HepG2 (cell line): ENCODE data around the gene SNRNP48. TPM values are rescaled to one million over a fixed set of nuclear protein-coding genes. Genes with fewer than 3 reads are reported as not detected.

Source experiments
- GZF1 ChIP-seq: sonication (generic); formaldehyde crosslinking; IDR thresholded peaks from 2 replicates; pipeline ENCODE4 v1.5.1; 2020; ENCODE audit warnings: mild to moderate bottlenecking, missing genetic modification reagents
- NFIB ChIP-seq: sonication (generic); formaldehyde crosslinking; IDR thresholded peaks from 2 replicates; pipeline ENCODE4 v1.9.0; 2021; ENCODE audit warnings: missing genetic modification reagents, mild to moderate bottlenecking, borderline replicate concordance
- RNF2 ChIP-seq: fragments of 450-650 bp; conservative IDR thresholded peaks from 2 replicates; pipeline ENCODE4 v1.6.1; 2016; ENCODE audit warnings: low read depth
- ZKSCAN8 ChIP-seq: IDR thresholded peaks from 2 replicates; pipeline ENCODE4 v1.6.1; 2016; ENCODE audit warnings: borderline replicate concordance, missing genetic modification reagents, missing compliant biosample characterization
- ZNF543 ChIP-seq: sonication (generic); formaldehyde crosslinking; IDR thresholded peaks from 2 replicates; pipeline ENCODE4 v1.4.0; 2020; ENCODE audit warnings: mild to moderate bottlenecking, missing genetic modification reagents
- ZNF788 ChIP-seq: sonication (generic); formaldehyde crosslinking; IDR thresholded peaks from 2 replicates; pipeline ENCODE4 v1.5.0; 2020; ENCODE audit warnings: mild to moderate bottlenecking, missing genetic modification reagents, borderline replicate concordance
- ZSCAN20 ChIP-seq: sonication (generic); formaldehyde crosslinking; IDR thresholded peaks from 2 replicates; pipeline ENCODE4 v1.4.0; 2020; ENCODE audit warnings: missing genetic modification reagents, mild to moderate bottlenecking, borderline replicate concordance
- polyA plus RNA-seq, 8 experiments: library from polyadenylated mRNA; depleted of rRNA in 3 of 8; stranded (reverse) in 7 of 8; unstranded in 1 of 8; fragments of >200 nt; fragmentation: Illumina TruSeq in 4 of 8; extraction: Trizol in 4 of 8; gene quantifications; 2 replicates each; pipeline versions ENCODE4 v1.2.1 to v1.2.3, GENCODE V29; 2011 to 2016; ENCODE audit warnings: low read depth in 4 of 8, missing spikeins in 1 of 8, mixed read lengths in 1 of 8; ENCODE audit not compliant: insufficient read depth in 1 of 8
- total RNA-seq, 5 experiments: library from RNA; depleted of rRNA; stranded (reverse); fragments of >200 nt; fragmentation: Illumina TruSeq; extraction: Trizol; gene quantifications; 2 replicates each; pipeline ENCODE4 v1.2.3, GENCODE V29; 2016; ENCODE audit warnings: low read depth in 1 of 5
- TF ChIP-seq, protein P1 (sequence below): sonication (generic); formaldehyde crosslinking; IDR thresholded peaks from 2 replicates; pipeline ENCODE4 v1.4.0; 2020; ENCODE audit warnings: mild to moderate bottlenecking, missing genetic modification reagents
- TF ChIP-seq, protein P2 (sequence below): sonication (generic); formaldehyde crosslinking; IDR thresholded peaks from 2 replicates; pipeline ENCODE4 v1.5.0; 2020; ENCODE audit warnings: missing genetic modification reagents, mild to moderate bottlenecking, borderline replicate concordance
- TF ChIP-seq, protein P3 (sequence below): IDR thresholded peaks from 2 replicates; pipeline ENCODE4 v1.6.1; 2016; ENCODE audit warnings: low read depth, borderline replicate concordance
- TF ChIP-seq, protein P4 (sequence below): sonication (generic); formaldehyde crosslinking; IDR thresholded peaks from one replicate; pipeline ENCODE4 v1.5.1; 2020; ENCODE audit warnings: mild to moderate bottlenecking, missing genetic modification reagents; ENCODE audit errors: not compliant biosample characterization
- TF ChIP-seq, protein P5 (sequence below): sonication (generic); formaldehyde crosslinking; IDR thresholded peaks from 2 replicates; pipeline ENCODE4 v1.5.1; 2020; ENCODE audit warnings: mild to moderate bottlenecking, missing genetic modification reagents, borderline replicate concordance

The SNRNP48 gene
- total and polyA plus RNA-seq, 2 of the 13 experiments (the other 11 are each of a cell fraction or from before 2014, with no cell fraction given): 17.5 to 47.5 TPM

DNA sequence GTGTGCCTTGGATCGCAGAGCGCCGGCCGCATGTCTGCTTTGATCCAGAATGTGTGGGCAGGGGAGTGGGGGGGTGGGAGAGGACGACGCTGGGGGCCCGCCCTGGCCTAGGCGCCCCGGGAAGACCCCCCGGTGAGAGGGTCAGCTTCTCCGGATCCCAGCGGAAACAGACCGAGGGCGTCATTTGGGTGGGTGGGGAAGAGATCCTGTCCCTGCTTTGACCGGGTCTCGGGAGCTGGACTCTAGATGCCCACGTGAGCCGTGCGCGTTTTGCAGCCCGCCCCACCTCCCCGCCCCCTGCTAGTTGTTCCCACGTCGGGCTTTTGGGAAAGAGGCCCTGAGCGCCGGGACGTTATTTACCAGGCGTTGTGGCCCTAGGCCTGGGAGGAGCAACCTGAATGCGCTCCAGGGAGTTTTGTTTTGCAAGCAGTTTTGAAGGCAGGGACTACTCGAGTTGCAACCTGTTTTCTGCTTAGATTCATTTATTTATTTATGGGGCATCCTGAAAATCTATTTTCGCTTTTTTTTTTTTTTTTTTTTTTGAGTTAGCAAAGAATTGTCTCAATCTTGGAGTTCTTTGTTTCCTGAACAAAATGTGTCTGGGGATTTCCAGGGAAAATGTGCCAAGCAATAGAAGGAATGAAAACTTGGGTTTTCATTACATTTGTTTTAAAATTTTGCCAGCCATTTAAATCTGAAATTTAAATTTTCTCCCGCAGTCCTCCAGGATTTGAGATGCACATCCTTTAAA is 46.9 kb upstream of the SNRNP48 start (continued):
- TF ChIP-seq GZF1 (no peak), ZSCAN20 (no peak), ZNF543 (CRISPR knock-in tag) (peak; percentile 88; the same call in 1 of the 2 replicates), NFIB (CRISPR knock-in tag) (no peak), ZNF788 (peak; percentile 50; the same call in 1 of the 2 replicates), RNF2 (no peak), ZKSCAN8 (CRISPR knock-in tag) (0 out of 2 replicates have a peak, but pooled peaks have one; percentile 35)
- TF ChIP-seq, protein P1, sequence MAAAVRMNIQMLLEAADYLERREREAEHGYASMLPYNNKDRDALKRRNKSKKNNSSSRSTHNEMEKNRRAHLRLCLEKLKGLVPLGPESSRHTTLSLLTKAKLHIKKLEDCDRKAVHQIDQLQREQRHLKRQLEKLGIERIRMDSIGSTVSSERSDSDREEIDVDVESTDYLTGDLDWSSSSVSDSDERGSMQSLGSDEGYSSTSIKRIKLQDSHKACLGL (CRISPR knock-in tag): no peak; the same call in 1 of the 2 replicates
- TF ChIP-seq, protein P2, sequence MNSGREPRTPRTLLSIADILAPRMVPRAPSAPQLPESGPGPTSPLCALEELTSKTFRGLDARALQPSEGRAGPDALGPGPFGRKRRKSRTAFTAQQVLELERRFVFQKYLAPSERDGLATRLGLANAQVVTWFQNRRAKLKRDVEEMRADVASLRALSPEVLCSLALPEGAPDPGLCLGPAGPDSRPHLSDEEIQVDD (CRISPR knock-in tag): no peak
- TF ChIP-seq, protein P3, sequence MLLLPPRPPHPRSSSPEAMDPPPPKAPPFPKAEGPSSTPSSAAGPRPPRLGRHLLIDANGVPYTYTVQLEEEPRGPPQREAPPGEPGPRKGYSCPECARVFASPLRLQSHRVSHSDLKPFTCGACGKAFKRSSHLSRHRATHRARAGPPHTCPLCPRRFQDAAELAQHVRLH (CRISPR knock-in tag): peak; percentile 75; the same call in 1 of the 2 replicates
- TF ChIP-seq, protein P4, sequence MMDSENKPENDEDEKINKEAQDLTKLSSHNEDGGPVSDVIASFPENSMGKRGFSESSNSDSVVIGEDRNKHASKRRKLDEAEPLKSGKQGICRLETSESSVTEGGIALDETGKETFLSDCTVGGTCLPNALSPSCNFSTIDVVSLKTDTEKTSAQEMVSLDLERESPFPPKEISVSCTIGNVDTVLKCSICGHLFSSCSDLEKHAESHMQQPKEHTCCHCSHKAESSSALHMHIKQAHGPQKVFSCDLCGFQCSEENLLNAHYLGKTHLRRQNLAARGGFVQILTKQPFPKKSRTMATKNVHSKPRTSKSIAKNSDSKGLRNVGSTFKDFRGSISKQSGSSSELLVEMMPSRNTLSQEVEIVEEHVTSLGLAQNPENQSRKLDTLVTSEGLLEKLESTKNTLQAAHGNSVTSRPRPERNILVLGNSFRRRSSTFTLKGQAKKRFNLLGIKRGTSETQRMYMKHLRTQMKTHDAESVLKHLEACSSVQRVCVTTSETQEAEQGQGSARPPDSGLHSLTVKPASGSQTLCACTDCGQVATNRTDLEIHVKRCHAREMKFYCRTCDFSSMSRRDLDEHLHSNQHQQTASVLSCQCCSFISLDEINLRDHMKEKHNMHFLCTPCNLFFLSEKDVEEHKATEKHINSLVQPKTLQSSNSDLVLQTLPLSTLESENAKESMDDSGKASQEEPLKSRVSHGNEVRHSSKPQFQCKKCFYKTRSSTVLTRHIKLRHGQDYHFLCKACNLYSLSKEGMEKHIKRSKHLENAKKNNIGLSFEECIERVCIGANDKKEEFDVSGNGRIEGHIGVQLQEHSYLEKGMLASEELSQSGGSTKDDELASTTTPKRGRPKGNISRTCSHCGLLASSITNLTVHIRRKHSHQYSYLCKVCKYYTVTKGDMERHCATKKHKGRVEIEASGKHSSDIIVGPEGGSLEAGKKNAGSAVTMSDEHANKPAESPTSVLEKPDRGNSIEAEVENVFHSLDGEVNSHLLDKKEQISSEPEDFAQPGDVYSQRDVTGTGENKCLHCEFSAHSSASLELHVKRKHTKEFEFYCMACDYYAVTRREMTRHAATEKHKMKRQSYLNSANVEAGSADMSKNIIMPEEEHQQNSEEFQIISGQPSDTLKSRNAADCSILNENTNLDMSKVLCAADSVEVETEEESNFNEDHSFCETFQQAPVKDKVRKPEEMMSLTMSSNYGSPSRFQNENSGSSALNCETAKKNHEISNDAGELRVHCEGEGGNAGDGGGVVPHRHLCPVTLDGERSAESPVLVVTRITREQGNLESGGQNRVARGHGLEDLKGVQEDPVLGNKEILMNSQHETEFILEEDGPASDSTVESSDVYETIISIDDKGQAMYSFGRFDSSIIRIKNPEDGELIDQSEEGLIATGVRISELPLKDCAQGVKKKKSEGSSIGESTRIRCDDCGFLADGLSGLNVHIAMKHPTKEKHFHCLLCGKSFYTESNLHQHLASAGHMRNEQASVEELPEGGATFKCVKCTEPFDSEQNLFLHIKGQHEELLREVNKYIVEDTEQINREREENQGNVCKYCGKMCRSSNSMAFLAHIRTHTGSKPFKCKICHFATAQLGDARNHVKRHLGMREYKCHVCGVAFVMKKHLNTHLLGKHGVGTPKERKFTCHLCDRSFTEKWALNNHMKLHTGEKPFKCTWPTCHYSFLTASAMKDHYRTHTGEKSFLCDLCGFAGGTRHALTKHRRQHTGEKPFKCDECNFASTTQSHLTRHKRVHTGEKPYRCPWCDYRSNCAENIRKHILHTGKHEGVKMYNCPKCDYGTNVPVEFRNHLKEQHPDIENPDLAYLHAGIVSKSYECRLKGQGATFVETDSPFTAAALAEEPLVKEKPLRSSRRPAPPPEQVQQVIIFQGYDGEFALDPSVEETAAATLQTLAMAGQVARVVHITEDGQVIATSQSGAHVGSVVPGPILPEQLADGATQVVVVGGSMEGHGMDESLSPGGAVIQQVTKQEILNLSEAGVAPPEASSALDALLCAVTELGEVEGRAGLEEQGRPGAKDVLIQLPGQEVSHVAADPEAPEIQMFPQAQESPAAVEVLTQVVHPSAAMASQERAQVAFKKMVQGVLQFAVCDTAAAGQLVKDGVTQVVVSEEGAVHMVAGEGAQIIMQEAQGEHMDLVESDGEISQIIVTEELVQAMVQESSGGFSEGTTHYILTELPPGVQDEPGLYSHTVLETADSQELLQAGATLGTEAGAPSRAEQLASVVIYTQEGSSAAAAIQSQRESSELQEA: no peak
- TF ChIP-seq, protein P5, sequence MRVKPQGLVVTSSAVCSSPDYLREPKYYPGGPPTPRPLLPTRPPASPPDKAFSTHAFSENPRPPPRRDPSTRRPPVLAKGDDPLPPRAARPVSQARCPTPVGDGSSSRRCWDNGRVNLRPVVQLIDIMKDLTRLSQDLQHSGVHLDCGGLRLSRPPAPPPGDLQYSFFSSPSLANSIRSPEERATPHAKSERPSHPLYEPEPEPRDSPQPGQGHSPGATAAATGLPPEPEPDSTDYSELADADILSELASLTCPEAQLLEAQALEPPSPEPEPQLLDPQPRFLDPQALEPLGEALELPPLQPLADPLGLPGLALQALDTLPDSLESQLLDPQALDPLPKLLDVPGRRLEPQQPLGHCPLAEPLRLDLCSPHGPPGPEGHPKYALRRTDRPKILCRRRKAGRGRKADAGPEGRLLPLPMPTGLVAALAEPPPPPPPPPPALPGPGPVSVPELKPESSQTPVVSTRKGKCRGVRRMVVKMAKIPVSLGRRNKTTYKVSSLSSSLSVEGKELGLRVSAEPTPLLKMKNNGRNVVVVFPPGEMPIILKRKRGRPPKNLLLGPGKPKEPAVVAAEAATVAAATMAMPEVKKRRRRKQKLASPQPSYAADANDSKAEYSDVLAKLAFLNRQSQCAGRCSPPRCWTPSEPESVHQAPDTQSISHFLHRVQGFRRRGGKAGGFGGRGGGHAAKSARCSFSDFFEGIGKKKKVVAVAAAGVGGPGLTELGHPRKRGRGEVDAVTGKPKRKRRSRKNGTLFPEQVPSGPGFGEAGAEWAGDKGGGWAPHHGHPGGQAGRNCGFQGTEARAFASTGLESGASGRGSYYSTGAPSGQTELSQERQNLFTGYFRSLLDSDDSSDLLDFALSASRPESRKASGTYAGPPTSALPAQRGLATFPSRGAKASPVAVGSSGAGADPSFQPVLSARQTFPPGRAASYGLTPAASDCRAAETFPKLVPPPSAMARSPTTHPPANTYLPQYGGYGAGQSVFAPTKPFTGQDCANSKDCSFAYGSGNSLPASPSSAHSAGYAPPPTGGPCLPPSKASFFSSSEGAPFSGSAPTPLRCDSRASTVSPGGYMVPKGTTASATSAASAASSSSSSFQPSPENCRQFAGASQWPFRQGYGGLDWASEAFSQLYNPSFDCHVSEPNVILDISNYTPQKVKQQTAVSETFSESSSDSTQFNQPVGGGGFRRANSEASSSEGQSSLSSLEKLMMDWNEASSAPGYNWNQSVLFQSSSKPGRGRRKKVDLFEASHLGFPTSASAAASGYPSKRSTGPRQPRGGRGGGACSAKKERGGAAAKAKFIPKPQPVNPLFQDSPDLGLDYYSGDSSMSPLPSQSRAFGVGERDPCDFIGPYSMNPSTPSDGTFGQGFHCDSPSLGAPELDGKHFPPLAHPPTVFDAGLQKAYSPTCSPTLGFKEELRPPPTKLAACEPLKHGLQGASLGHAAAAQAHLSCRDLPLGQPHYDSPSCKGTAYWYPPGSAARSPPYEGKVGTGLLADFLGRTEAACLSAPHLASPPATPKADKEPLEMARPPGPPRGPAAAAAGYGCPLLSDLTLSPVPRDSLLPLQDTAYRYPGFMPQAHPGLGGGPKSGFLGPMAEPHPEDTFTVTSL (CRISPR knock-in tag): 0 out of 2 replicates have a peak, but pooled peaks have one; percentile 11
